Cardiac muscle cell (in vitro differentiated cells and primary cell): Measurements from ENCODE around the gene NTMT2. TPM values are rescaled to one million over a fixed set of nuclear protein-coding genes. Genes with fewer than 3 reads are reported as not detected.

Source experiments
- DNase-seq, 2 donors: peaks; one replicate each; pipeline versions ENCODE4 v3.0.0 to v3.0.0-alpha.2; 2010 to 2017; ENCODE audit warnings: low read depth in 1 of 2, low spot score in 1 of 2
- H3K27ac ChIP-seq: fragments of 200-600 bp; sonication (generic); 2 replicates; pipeline ENCODE4 v1.5.1; 2016
- H3K27me3 ChIP-seq: fragments of 200-600 bp; sonication (generic); 2 replicates; pipeline ENCODE4 v1.6.0; 2016; ENCODE audit warnings: control low read depth
- H3K36me3 ChIP-seq: fragments of 200-600 bp; sonication (generic); 2 replicates; pipeline ENCODE4 v1.5.1; 2016; ENCODE audit warnings: control low read depth
- H3K4me1 ChIP-seq: fragments of 200-600 bp; sonication (generic); 2 replicates; pipeline ENCODE4 v1.8.1; 2017; ENCODE audit warnings: low read depth, mild to moderate bottlenecking, mixed run types
- H3K4me3 ChIP-seq: fragments of 200-600 bp; sonication (generic); 2 replicates; pipeline ENCODE4 v1.5.1; 2016; ENCODE audit warnings: mild to moderate bottlenecking
- H3K9me3 ChIP-seq: fragments of 200-600 bp; sonication (generic); 2 replicates; pipeline ENCODE4 v1.5.1; 2017; ENCODE audit warnings: low read depth, mild to moderate bottlenecking, control low read depth
- polyA plus RNA-seq: library from polyadenylated mRNA; unstranded; fragments of >200 nt; fragmentation: Nextera tagmentation; extraction: Ambion mirVana; gene quantifications from 2 replicates; pipeline ENCODE4 v1.2.1, GENCODE V29; 2016
- total RNA-seq: library from RNA; depleted of rRNA; stranded (reverse); fragments of >200 nt; gene quantifications from 2 replicates; pipeline ENCODE4 v1.2.3, GENCODE V29; 2016
- TF ChIP-seq, protein P1 (sequence below): IDR thresholded peaks from 2 replicates; pipeline ENCODE4 v1.5.1; 2012; ENCODE audit warnings: low read depth, mild to moderate bottlenecking, low read length

Gene NTMT2
- total and polyA plus RNA-seq, 2 experiments from 2014 or later = 0.55 TPM; not detected in 1

DNA sequence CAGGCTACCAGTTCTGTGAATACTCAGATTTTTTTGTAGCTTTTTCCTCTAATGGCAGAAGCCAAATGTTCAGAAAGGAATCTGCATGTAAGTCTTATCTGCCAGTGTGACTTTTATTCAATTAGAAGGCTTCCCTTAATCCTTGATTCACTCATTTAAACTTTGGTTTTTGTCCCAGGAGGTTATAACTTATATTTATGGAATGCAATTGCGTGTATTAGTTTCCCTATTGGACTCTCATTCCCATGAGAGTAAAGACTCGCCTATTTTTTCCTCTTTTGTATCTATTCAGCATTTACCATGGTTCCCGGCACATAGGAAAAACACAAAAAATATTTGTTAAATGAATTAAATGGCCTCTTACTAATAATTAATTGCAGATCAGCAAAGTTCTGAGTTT lies 3.5 kb downstream of the NTMT2 start:
- Histone ChIP-seq H3K27me3 (no peaks in the 10 kb centered on the region), H3K36me3 (no peaks in the 10 kb centered on the region), H3K27ac (no peak overlapping the region), H3K4me1 (peaks cover 15% of the 10 kb centered on the region), H3K9me3 (no peaks in the 10 kb centered on the region), H3K4me3 (no peak overlapping the region)
- TF ChIP-seq, protein P1, sequence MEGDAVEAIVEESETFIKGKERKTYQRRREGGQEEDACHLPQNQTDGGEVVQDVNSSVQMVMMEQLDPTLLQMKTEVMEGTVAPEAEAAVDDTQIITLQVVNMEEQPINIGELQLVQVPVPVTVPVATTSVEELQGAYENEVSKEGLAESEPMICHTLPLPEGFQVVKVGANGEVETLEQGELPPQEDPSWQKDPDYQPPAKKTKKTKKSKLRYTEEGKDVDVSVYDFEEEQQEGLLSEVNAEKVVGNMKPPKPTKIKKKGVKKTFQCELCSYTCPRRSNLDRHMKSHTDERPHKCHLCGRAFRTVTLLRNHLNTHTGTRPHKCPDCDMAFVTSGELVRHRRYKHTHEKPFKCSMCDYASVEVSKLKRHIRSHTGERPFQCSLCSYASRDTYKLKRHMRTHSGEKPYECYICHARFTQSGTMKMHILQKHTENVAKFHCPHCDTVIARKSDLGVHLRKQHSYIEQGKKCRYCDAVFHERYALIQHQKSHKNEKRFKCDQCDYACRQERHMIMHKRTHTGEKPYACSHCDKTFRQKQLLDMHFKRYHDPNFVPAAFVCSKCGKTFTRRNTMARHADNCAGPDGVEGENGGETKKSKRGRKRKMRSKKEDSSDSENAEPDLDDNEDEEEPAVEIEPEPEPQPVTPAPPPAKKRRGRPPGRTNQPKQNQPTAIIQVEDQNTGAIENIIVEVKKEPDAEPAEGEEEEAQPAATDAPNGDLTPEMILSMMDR = no peak
- DNase-seq = no peak

DNA sequence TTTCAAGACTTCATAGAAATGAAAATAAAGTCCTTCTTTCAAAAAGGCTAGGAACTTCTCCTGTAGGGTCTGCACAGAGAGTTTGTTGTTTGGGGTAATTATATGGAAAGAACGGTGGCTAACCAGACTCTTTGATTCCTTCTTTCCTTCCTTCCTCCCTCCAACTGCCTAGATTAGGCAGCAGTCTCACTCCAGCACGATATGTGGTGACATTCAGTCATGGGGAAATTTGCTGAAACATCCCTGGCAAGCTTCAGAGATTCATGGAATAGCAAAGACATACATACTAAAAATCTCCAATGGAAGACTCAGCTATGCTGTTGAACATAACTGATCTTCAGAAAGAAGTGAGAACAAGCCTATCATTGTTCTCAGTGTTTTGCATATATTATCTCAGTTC lies 4.3 kb downstream of the NTMT2 start:
- H3K9me3 ChIP-seq = no peaks in the 10 kb centered on the region
- no peak for DNase-seq
- H3K27me3 ChIP-seq = no peaks in the 10 kb centered on the region
- no peak overlapping the region for H3K27ac ChIP-seq
- H3K36me3 ChIP-seq = no peaks in the 10 kb centered on the region
- TF ChIP-seq, protein P1 = no peak
- no peak overlapping the region for H3K4me3 ChIP-seq
- peaks cover 15% of the 10 kb centered on the region for H3K4me1 ChIP-seq

DNA sequence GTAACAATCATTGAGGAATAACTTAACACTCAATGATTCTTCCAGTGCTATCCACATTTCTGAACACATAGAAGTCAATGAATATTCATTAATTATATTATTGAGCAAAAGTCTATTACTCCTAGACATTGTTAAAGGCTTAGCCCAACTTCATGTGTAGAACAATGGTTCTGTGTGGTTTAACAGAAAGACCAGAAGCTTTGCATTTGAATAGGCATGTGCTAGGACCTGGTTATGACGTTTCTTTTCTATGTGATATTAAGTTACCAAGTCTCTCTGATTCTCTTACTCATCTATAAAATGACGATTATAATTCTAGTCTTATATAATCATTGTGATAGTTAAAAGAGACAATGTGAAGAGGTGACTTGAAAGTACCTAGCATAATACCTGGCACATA lies 5.2 kb downstream of the NTMT2 start:
- no peak overlapping the region for H3K27ac ChIP-seq
- no peaks in the 10 kb centered on the region for H3K36me3 ChIP-seq
- no peak for DNase-seq
- H3K9me3 ChIP-seq = no peaks in the 10 kb centered on the region
- TF ChIP-seq, protein P1 = no peak
- H3K27me3 ChIP-seq = no peaks in the 10 kb centered on the region
- H3K4me3 ChIP-seq = no peak overlapping the region
- H3K4me1 ChIP-seq = peaks cover 11% of the 10 kb centered on the region

DNA sequence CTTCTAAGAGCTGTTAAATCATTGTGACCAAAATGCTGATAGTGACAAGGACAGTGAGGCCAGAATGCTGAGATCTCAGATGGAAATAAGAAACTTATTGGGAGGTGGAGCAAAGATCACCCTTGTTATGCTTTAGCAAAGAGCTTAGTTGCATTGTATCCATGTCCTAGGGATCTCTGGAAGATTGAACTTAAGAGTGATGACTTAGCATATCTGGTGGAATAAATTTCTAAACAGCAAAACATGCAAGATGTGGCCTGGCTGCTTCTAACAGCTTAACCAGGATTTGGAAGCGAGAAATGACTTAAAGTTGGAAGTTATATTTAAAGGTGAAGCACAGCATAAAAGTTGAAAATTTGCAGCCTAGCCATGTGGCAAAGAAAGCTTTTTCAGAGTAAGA lies 7.7 kb downstream of the NTMT2 start:
- no peaks in the 10 kb centered on the region for H3K9me3 ChIP-seq
- no peaks in the 10 kb centered on the region for H3K27me3 ChIP-seq
- no peak overlapping the region for H3K27ac ChIP-seq
- H3K4me3 ChIP-seq = no peak overlapping the region
- no peaks in the 10 kb centered on the region for H3K4me1 ChIP-seq
- TF ChIP-seq, protein P1 = no peak
- no peak for DNase-seq
- no peaks in the 10 kb centered on the region for H3K36me3 ChIP-seq

DNA sequence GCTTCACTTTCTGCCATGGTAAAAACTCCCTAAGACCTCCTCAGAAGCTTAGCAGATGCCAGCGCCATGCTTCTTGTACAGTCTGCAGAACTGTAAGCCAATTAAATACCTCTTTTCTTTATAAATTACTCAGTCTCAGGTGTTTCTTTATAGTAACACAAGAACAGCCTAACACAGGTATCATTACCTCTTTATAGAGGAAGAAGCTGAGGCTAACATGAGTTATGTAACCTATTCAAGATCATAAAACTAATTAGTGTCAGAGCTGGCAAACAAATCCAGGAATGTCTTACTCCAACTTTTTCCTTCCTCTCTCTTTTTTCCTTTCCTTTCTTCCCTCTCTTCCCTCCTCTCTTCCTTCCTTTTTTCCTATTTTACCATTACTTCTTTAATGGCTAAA lies 9.3 kb downstream of the NTMT2 start:
- H3K4me1 ChIP-seq = no peaks in the 10 kb centered on the region
- H3K36me3 ChIP-seq = no peaks in the 10 kb centered on the region
- no peak for DNase-seq
- H3K27me3 ChIP-seq = no peaks in the 10 kb centered on the region
- TF ChIP-seq, protein P1 = no peak
- no peaks in the 10 kb centered on the region for H3K9me3 ChIP-seq
- no peak overlapping the region for H3K4me3 ChIP-seq
- H3K27ac ChIP-seq = no peak overlapping the region

DNA sequence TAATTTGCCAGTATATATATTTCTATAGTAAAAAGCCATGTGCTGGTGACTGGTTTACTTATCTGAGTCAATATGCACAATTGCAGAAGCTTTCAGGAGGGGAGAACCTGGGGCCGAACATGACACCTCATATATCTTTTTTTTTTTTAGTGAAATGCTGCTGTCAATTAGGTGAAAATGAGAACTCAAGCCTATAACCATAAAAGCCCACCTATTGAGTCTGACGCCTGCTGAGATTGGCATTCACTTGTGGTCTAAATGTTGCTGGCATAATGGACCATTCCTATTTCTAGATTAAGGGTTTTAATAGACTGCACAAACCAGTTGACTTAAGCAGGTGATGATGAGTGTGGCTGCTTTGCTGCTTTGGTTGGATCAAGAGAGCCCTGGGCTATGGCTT lies 10.8 kb downstream of the NTMT2 start:
- TF ChIP-seq, protein P1 = no peak
- Histone ChIP-seq H3K4me1 (no peaks in the 10 kb centered on the region), H3K36me3 (no peaks in the 10 kb centered on the region), H3K27ac (no peak overlapping the region), H3K27me3 (no peaks in the 10 kb centered on the region), H3K9me3 (no peaks in the 10 kb centered on the region), H3K4me3 (no peak overlapping the region)
- no peak for DNase-seq
